ENCODE results near the gene PTN.

DNA sequence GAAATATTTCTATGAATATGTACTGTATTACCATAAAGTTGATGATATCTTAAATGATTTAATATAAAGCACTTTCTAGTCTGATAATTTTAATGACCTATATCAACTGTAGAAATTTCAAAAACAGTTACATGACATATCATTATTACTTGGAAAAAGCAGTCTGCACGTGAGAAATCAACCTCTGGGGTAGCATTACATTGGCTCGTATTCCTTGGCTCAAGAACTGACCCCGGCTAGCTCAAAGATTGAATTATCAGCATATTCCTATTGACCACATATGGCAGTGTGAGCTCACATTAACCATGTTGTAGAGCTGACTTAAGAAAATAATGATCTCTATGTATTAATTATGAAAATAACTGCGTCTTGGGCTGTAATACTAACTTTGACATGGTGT is 139.3 kb downstream of the PTN start:
- TF ChIP-seq CTCF (IDR thresholded peaks at IDR 0.05) = no peak
- TF ChIP-seq POLR2AphosphoS5 (IDR thresholded peaks at IDR 0.05) = no peak
- TF ChIP-seq POLR2A (IDR thresholded peaks at IDR 0.05) = no peak

All from breast epithelium (tissue), 3 donors.